Left kidney (tissue), 2 donors: ENCODE results near the gene PTH1R. TPM values are rescaled to one million over a fixed set of nuclear protein-coding genes. Genes with fewer than 3 reads are reported as not detected.

Experiments used
- DNase-seq: peaks from one replicate; pipeline ENCODE4 v3.0.0-alpha.2; 2013
- polyA plus RNA-seq: library from polyadenylated mRNA; unstranded; fragments of 120-200 nt; gene quantifications from one replicate; pipeline ENCODE4 v1.2.1, GENCODE V29; 2013; ENCODE audit not compliant: insufficient read length

PTH1R gene
- polyA plus RNA-seq, 1 donor = 178 TPM

GRCh38 chr3:46897031-46897430, 19.5 kb downstream of the PTH1R start:
- DNase-seq = no peak

- no peak for DNase-seq
Measured at GRCh38 chr3:46897829-46898320, 20.4 kb downstream of the PTH1R start.

GRCh38 chr3:46898321-46899150, 21.0 kb downstream of the PTH1R start:
- DNase-seq = no peak

GRCh38 chr3:46899151-46900006, 21.9 kb downstream of the PTH1R start:
- no peak for DNase-seq

- no peak for DNase-seq
Measured at GRCh38 chr3:46900007-46900292, 22.4 kb downstream of the PTH1R start.

- no peak for DNase-seq
Measured at GRCh38 chr3:46900356-46900755, 22.8 kb downstream of the PTH1R start.

- no peak for DNase-seq
Measured at GRCh38 chr3:46901061-46901460, 23.5 kb downstream of the PTH1R start.

- DNase-seq = no peak
Measured at GRCh38 chr3:46901591-46902187, 24.2 kb downstream of the PTH1R start.

- no peak for DNase-seq
Measured at GRCh38 chr3:46902188-46902631, 24.7 kb downstream of the PTH1R start.

GRCh38 chr3:46903341-46904302, 26.1 kb downstream of the PTH1R start:
- no peak for DNase-seq

GRCh38 chr3:46904303-46905212, 27.0 kb downstream of the PTH1R start:
- DNase-seq = no peak

- no peak for DNase-seq
Measured at GRCh38 chr3:46905213-46905560, 27.7 kb downstream of the PTH1R start.

- no peak for DNase-seq
Measured at GRCh38 chr3:46905661-46906451, 28.3 kb downstream of the PTH1R start.

- no peak for DNase-seq
Measured at GRCh38 chr3:46906471-46907058, 29.0 kb downstream of the PTH1R start.

- no peak for DNase-seq
Measured at GRCh38 chr3:46907271-46907670, 29.8 kb downstream of the PTH1R start.

- no peak for DNase-seq
Measured at GRCh38 chr3:46907960-46908293, 30.4 kb downstream of the PTH1R start.

- no peak for DNase-seq
Measured at GRCh38 chr3:46908294-46908985, 30.9 kb downstream of the PTH1R start.

- no peak for DNase-seq
Measured at GRCh38 chr3:46908986-46909534, 31.5 kb downstream of the PTH1R start.
